IPS-NIHi7 (cell line): ENCODE measurements around the gene GDPD5.

ENCODE experiments used
- DNase-seq: peaks from one replicate; pipeline ENCODE4 v3.0.0; 2012; ENCODE audit warnings: mixed read lengths; ENCODE audit errors: extremely low spot score

The GDPD5 gene, protein sequence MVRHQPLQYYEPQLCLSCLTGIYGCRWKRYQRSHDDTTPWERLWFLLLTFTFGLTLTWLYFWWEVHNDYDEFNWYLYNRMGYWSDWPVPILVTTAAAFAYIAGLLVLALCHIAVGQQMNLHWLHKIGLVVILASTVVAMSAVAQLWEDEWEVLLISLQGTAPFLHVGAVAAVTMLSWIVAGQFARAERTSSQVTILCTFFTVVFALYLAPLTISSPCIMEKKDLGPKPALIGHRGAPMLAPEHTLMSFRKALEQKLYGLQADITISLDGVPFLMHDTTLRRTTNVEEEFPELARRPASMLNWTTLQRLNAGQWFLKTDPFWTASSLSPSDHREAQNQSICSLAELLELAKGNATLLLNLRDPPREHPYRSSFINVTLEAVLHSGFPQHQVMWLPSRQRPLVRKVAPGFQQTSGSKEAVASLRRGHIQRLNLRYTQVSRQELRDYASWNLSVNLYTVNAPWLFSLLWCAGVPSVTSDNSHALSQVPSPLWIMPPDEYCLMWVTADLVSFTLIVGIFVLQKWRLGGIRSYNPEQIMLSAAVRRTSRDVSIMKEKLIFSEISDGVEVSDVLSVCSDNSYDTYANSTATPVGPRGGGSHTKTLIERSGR

GRCh38 chr11:75525433-75526191 lies at the start of gene GDPD5:
Gene GDPD5 (minus strand): TSS chr11:75525941. CDS start chr11:75477735, 48,206 bp downstream.
- DNase-seq, result peak; percentile 97

- DNase-seq, result no peak
Measured at GRCh38 chr11:75574698-75575602, 49.2 kb upstream of the GDPD5 start.

DNA sequence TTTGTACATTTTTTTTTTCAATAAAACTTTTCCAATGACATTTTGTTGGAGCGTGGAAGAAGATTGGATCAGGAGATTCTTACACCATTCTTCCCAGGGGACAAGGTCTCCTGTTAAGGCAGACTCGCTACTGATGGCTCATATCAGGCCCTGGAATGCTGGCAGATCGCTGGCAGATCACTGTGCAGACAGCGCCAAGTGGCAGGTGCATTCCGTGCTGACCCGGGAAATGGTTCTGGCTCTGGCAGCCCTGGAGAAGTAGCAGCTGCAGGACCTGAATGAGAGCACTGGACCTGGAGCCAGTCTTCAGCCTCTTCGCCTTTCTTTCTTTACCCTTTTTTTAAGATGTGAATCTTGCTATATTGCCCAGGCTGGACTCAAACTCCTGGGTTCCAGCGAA lies 47.0 kb upstream of the GDPD5 start:
- no peak for DNase-seq

- DNase-seq, result no peak
Measured at GRCh38 chr11:75571625-75572024, 45.9 kb upstream of the GDPD5 start.

DNA sequence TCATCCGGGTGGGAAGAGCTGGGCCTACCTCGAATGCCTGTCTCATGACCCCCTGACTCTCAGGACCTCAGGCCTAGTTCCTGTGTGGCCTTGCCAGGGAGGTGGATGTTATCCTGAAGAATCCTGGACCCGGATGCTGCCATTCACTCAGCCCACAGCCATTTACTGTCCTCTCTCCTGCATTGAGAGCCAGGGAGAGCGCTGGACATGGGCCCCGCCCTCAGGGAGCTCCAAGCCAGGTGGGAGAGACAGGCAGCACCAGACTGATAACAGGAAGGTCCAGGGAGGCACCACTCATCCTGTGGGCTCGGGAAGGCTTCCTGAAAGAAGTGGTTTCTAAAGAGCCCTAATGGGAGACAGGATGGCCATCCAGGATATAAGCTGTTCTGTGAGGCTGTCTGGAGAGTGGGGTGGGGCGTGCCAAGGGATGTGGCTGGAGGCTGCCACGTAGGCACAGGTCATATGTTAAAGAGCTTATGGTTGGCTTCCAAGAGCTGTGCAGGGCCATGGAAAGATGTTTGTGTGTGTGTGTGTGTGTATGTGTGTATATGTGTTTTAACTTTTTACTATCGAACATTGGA lies 44.9 kb upstream of the GDPD5 start:
- no peak for DNase-seq

DNA sequence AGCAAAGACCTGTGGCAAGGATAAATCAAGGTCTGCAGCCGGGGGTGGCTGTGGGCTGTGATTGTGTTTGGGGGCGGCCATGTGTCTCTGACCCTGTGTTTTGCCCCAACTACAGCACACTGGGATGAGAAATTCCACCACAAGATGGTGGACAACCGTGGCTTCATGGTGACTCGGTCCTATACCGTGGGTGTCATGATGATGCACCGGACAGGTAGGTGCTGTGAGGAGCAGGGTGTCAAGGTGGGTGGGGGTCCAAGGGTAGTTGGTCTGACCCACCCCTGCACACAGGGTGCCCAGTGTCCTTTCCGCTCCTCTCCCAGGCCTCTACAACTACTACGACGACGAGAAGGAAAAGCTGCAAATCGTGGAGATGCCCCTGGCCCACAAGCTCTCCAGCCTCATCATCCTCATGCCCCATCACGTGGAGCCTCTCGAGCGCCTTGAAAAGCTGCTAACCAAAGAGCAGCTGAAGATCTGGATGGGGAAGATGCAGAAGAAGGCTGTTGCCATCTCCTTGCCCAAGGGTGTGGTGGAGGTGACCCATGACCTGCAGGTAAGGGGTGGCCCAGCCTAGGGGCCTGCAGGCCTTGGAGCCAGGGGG lies 43.0 kb upstream of the GDPD5 start:
- DNase-seq, result no peak

DNA sequence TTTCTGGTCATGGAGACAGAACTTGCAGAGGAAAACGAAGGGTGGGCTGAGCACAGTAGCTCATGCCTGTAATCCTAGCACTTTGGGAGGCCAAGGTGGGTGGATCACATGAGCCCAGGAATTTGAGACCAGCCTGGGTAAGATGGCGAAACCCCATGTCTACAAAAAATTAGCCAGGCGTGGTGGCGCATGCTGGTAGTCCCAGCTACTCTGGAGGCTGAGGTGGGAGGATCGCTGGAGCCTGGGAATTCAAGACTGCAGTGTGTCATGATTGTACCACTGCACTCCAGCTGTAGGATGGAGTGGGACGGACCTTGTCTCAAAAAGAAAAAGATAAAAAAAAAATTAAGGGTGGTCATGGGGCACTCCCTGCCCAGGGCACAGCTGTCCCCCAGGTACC lies 42.2 kb upstream of the GDPD5 start:
- no peak for DNase-seq

DNA sequence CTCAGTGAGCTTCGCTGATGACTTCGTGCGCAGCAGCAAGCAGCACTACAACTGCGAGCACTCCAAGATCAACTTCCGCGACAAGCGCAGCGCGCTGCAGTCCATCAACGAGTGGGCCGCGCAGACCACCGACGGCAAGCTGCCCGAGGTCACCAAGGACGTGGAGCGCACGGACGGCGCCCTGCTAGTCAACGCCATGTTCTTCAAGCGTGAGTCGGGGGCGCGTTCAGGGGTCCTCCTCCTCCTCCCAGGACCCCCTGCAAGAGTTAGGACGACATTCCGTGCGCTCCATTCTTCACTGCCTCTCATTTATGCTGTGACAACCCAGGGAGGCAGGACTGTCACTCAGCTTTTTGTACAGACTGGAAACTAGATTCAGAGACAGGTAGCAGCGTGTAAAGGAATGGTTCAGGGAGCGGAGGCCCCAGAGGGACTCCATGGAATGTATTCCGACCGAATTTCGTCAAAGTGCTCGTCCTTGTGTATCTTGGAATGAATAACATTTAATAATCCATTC lies 41.1 kb upstream of the GDPD5 start:
- no peak for DNase-seq

DNA sequence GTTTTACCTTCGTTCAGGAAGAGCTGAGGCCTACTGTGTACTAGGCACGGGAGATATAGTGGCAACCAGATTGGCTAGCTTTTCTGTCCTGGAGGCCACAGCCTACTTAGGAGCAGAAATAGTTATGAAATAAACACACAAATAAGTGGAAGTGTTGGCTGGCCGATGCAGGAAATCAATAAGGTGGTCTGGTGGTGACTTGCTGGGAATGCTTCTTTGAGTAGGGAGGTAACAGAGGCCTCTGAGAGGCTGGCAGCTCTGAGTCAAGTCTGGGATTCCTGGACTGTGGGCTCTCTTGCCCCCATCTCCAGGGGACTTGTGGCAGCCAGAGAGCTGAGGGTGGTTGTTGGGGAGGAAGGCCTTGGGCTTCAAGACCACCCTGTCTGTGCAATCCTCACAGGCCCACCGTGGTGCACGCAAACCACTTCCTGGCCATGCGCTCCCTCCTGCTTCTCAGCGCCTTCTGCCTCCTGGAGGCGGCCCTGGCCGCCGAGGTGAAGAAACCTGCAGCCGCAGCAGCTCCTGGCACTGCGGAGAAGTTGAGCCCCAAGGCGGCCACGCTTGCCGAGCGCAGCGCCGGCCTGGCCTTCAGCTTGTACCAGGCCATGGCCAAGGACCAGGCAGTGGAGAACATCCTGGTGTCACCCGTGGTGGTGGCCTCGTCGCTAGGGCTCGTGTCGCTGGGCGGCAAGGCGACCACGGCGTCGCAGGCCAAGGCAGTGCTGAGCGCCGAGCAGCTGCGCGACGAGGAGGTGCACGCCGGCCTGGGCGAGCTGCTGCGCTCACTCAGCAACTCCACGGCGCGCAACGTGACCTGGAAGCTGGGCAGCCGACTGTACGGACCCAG lies 40.4 kb upstream of the GDPD5 start:
- no peak for DNase-seq

GRCh38 chr11:75565221-75565814 lies 39.6 kb upstream of the GDPD5 start:
- no peak for DNase-seq

GRCh38 chr11:75563978-75564552 lies 38.3 kb upstream of the GDPD5 start:
- peak; percentile 75 for DNase-seq

GRCh38 chr11:75563501-75563977 lies 37.8 kb upstream of the GDPD5 start:
- no peak for DNase-seq

DNA sequence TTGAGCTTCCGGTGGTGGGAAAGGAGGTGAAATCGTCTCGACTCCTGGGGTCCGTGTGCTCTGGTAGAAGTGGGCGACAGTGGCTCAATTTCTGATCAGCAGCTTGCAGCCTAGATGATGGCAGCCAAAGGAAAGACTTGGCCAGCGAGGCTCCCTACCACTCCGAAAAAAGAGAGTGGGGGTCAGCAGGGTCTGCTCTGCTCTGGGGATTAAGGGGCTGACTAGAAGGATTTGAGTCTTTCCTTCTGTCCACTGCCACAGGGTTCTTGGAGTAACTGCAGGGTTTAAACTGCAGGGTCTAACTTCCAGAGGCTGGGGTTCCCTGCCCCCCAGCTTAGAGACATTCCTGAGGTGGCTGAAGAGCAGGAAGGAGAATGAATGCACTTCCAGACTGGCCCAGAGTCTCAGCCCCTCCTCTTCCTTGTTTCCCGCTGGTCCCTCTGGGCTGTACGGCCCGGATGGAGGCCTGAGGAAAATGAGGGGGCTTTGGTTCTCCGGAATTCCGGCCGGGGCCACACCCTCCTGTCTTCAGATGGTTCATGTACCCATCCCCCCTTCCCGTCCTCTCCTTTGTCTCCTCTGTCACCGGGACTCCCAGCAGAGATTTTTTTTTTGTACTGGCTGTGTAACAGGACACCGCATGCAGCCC lies 37.2 kb upstream of the GDPD5 start:
- peak; percentile 78 for DNase-seq

- peak; percentile 79 for DNase-seq
Measured at GRCh38 chr11:75562048-75562835, 36.5 kb upstream of the GDPD5 start, which contains the start of gene SERPINH1. Gene SERPINH1 (plus strand): TSS chr11:75562253. CDS start chr11:75566350, 4,097 bp downstream.

DNA sequence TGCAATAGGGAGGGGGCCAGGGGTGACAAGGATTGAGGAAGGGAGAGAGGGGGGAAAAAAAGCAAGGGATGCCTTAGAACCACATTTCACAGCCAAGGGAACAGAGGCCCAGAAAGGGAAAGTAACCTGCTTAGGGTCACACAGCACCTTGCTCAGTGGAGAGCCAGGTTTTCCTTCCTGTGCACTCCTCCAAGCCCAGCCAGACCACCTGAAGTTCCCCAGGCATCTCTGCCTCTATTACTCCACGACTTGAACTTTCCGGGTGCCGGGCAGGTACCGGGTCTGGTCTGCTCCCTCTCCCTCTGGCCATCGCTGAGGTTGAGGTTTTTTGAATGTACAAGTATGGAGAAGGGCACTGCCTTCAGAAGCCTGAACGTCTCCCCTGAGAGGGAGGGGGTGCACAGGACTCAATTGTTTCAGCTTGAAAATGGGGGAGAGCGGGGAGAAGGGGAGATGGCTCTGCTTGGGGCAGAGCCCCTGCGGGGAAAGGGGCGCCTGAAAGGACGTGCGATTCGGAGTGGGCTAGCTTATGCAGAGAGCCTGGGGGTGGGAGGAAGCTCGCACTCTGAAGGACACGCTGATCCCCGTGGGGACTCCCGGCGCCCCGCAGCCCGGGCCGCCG lies 35.8 kb upstream of the GDPD5 start:
- no peak for DNase-seq

DNA sequence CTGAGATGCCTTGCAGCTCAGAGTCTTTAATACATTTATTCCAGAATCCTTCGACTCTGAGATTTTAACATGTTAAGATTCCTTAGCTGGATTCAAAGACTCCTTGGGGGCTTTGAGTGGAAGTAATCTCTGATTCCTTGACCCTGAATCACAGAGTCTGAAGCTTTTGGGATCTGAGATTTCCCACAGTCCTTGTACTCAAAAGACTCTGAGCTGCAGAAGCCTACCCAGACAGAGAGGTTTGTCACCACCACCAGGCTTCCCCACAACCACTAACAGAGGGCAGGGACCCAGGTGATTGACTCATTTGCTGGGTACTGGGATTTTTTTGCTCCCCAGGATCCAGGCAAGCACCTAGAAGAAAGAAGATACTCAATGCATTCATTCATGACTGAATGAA lies 34.9 kb upstream of the GDPD5 start:
- DNase-seq, result no peak
